Panc1 (cell line): Measurements from ENCODE around the gene SLC39A12.

ENCODE experiments used
- CTCF ChIP-seq: fragments of 450-650 bp; IDR thresholded peaks from 2 replicates; pipeline ENCODE4 v1.5.1; 2017; ENCODE audit warnings: mild to moderate bottlenecking
- POLR2AphosphoS5 ChIP-seq: IDR thresholded peaks from 2 replicates; pipeline ENCODE4 v1.6.1; 2012; ENCODE audit warnings: mild to moderate bottlenecking, low read depth, low read length, moderate library complexity

- TF ChIP-seq CTCF (no peak), POLR2AphosphoS5 (no peak)
These were observed 28.0 kb upstream of the SLC39A12 start for GRCh38 chr10:17923728-17924127.
